ENCODE measurements around the gene MLEC. TPM values are rescaled to one million over a fixed set of nuclear protein-coding genes. Genes with fewer than 3 reads are reported as not detected.

The MLEC gene
- total RNA-seq, 4 donors from 2014 or later = 87.3 to 123 (median 104) TPM

- Histone ChIP-seq H3K27me3 (no peaks in the 10 kb centered on the region), H3K4me1 (peaks cover 0 to 30% (median 2%) of the 10 kb centered on the region in 4 donors), H3K36me3 (peaks cover 0 to 32% (median 0%) of the 10 kb centered on the region in 3 donors), H3K4me3 (no peak overlapping the region), H3K27ac (no peak overlapping the region), H3K9me3 (no peaks in the 10 kb centered on the region)
- TF ChIP-seq CTCF (IDR thresholded peaks at IDR 0.05) (no peak), POLR2A (IDR thresholded peaks at IDR 0.05) (no peak)
- DNase-seq = no peak
Measured at GRCh38 chr12:120712610-120713009, 25.7 kb downstream of the MLEC start.

DNA sequence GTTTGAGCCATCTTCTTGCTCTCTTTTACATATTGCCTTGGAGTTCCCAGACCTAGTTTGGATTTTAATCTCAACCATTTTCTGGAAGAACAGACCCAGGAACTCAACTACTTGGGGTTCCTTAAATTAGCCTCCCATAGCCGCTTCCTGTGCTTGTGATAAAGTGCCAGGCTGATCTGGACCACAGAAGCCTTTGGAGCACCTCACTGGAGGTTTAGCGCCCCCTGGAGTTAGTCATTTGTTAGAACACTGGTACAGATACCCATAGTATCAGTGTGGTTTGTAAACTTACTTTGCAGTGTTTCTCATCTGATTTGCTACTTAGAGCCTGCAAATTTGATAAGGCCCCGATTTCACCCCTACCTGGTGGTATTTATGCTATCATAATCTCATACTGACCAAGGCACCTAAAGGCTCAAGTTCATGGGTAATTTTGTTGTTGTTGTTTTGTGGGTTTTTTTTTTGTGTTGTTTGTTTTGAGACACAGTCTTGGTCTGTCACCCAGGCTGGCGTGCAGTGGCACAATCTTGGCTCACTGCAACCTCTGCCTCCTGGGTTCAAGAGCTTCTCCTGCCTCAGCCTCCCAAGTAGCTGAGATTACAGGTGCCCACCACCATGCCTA is 27.0 kb downstream of the MLEC start:
- Histone ChIP-seq H3K4me3 (no peak overlapping the region), H3K27me3 (no peaks in the 10 kb centered on the region), H3K36me3 (peaks cover 0 to 45% (median 0%) of the 10 kb centered on the region in 3 donors), H3K27ac (no peak overlapping the region), H3K9me3 (no peaks in the 10 kb centered on the region), H3K4me1 (peaks cover 0 to 40% (median 2%) of the 10 kb centered on the region in 4 donors)
- TF ChIP-seq CTCF (IDR thresholded peaks at IDR 0.05) (peak; percentile 51 to 90 (median 88)), POLR2A (IDR thresholded peaks at IDR 0.05) (no peak)
- DNase-seq = peak in 2 of 3 donors; percentile 71 to 84

GRCh38 chr12:120718055-120718454 is 31.1 kb downstream of the MLEC start:
- H3K4me1 ChIP-seq = peaks cover 0 to 34% (median 2%) of the 10 kb centered on the region in 4 donors
- DNase-seq = no peak
- no peak for TF ChIP-seq CTCF (IDR thresholded peaks at IDR 0.05)
- no peaks in the 10 kb centered on the region for H3K9me3 ChIP-seq
- H3K36me3 ChIP-seq = peaks cover 0 to 84% (median 0%) of the 10 kb centered on the region in 3 donors
- no peaks in the 10 kb centered on the region for H3K27me3 ChIP-seq
- no peak overlapping the region for H3K4me3 ChIP-seq
- H3K27ac ChIP-seq = peak overlapping the region in 1 of 4 donors; percentile 86

- H3K27me3 ChIP-seq = no peaks in the 10 kb centered on the region
- H3K27ac ChIP-seq = peak overlapping the region in 3 of 4 donors; percentile 30 to 86 (median 75)
- H3K4me1 ChIP-seq = peaks cover 0 to 34% (median 2%) of the 10 kb centered on the region in 4 donors
- peak overlapping the region in 1 of 4 donors; percentile 2 for H3K4me3 ChIP-seq
- DNase-seq = no peak
- H3K36me3 ChIP-seq = peaks cover 0 to 85% (median 0%) of the 10 kb centered on the region in 3 donors
- TF ChIP-seq POLR2A (IDR thresholded peaks at IDR 0.05) (peak in 1 of 2 donors; percentile 53), CTCF (IDR thresholded peaks at IDR 0.05) (no peak)
- H3K9me3 ChIP-seq = no peaks in the 10 kb centered on the region
Measured at GRCh38 chr12:120719072-120719471, 32.1 kb downstream of the MLEC start.

DNA sequence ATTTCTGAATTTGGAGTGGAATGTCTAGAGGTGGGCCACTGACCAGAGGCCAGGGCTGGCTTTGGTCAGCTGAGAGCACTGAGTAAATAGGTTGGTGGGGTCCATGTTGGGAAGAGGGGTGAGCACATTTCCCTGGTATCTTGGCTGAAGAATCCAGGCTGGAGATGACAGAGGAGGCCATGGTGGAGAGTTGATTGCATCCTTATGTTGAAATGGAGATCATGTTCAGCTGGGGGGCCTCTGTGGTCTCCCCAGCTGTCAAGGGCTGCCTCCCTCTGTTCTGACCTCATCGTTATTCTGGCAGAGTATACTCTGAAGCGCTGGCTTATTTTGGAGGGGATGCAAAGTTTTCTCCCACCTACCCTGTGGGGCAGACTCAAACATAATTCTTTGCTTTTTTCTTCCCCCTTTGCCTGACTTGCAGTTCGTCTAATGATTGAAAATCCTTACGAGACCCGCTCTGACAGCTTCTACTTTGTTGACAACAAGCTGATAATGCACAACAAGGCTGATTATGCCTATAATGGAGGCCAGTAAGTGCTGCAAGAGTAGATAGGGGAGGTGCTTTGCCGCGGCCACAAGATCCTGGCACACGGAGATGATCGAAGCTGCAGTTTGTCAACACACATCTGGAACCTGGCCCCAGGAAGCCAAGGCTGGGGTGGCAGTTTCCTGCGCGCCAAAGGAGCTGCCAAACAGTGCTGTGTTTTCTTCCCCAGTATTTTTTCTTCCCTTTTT is 32.7 kb downstream of the MLEC start:
- Histone ChIP-seq H3K9me3 (no peaks in the 10 kb centered on the region), H3K36me3 (peaks cover 0 to 80% (median 0%) of the 10 kb centered on the region in 3 donors), H3K27ac (peak overlapping the region in 3 of 4 donors; percentile 30 to 86 (median 75)), H3K4me3 (peak overlapping the region in 1 of 4 donors; percentile 2), H3K27me3 (no peaks in the 10 kb centered on the region), H3K4me1 (peaks cover 0 to 34% (median 2%) of the 10 kb centered on the region in 4 donors)
- TF ChIP-seq POLR2A (IDR thresholded peaks at IDR 0.05) (no peak), CTCF (IDR thresholded peaks at IDR 0.05) (no peak)
- DNase-seq = no peak
